H4 (cell line): ENCODE measurements around the gene IL17RB. TPM values are rescaled to one million over a fixed set of nuclear protein-coding genes. Genes with fewer than 3 reads are reported as not detected.

Experiments
- DNase-seq: peaks from one replicate; pipeline ENCODE4 v3.0.0-alpha.2; 2015; ENCODE audit warnings: low spot score
- total RNA-seq: library from RNA; depleted of rRNA; stranded (reverse); fragments of >200 nt; shearing (Covaris generic); gene quantifications from 2 replicates; pipeline ENCODE4 v1.2.3, GENCODE V29; 2014; rRNA removed

IL17RB gene
- total RNA-seq, 1 experiment from 2014 or later = 0.39 TPM

- no peak for DNase-seq
These were observed 56.3 kb downstream of the IL17RB start for GRCh38 chr3:53902711-53903110.

- DNase-seq = no peak
These were observed 67.0 kb downstream of the IL17RB start for GRCh38 chr3:53913401-53913800.

Other genes starting within 250 kb of the IL17RB start
- 0.02 and 0.39 TPM in 2 replicates for gene CHDH, start 149 bp upstream of the IL17RB start, total RNA-seq
- gene ACTR8, start 35.6 kb downstream of the IL17RB start, total RNA-seq = 14.1 and 22.3 TPM in 2 replicates
- 40.3 and 61.0 TPM in 2 replicates for gene SELENOK, start 45.3 kb downstream of the IL17RB start, total RNA-seq